IMR-90 (cell line): ENCODE results near the gene GNAI3. TPM values are rescaled to one million over a fixed set of nuclear protein-coding genes. Genes with fewer than 3 reads are reported as not detected.

Source experiments
- ATAC-seq: fragments of 200-7000 bp; cut with Tn5 transposase; 2 replicates; pipeline ENCODE4 v1.9.1; 2020; ENCODE audit warnings: low read depth, mild to moderate bottlenecking, moderate library complexity
- BruUV-seq: library from RNA; stranded (reverse); fragments of 400-500 nt; replicated peaks from 2 replicates; lab custom pipeline; 2021; lab: Mats Ljungman, UMichigan
- CTCF ChIA-PET: fragments of 300-600 bp; formaldehyde crosslinking; extraction: SDS; loops from one replicate; lab custom pipeline; 2021; ENCODE audit warnings: antibody characterized with exemption; lab: Yijun Ruan, JAX
- POLR2A ChIA-PET: fragments of 300-600 bp; sonication (Branson Sonifier 250); formaldehyde crosslinking; loops from one replicate; lab custom pipeline; 2022; ENCODE audit warnings: antibody characterized with exemption; ENCODE audit not compliant: unreplicated experiment; lab: Charles Lee
- DNase-seq: peaks from one replicate; pipeline ENCODE4 v3.0.0; 2013
- H2AFZ ChIP-seq: replicated peaks from 2 replicates; pipeline ENCODE3; 2013; ENCODE audit warnings: low read length, mild to moderate bottlenecking; ENCODE audit not compliant: poor library complexity
- H2AK5ac ChIP-seq: 2 replicates; pipeline ENCODE4 v1.6.1; 2013; ENCODE audit warnings: low read depth, low read length, inconsistent platforms
- H2AK9ac ChIP-seq: replicated peaks from 2 replicates; pipeline ENCODE3; 2013; ENCODE audit warnings: mild to moderate bottlenecking, low read depth, low read length, moderate library complexity; ENCODE audit not compliant: poor library complexity
- H2BK120ac ChIP-seq: 2 replicates; pipeline ENCODE4 v1.6.1; 2013; ENCODE audit warnings: low read depth, low read length, inconsistent platforms
- H2BK15ac ChIP-seq: 3 replicates; pipeline ENCODE4 v1.6.1; 2013; ENCODE audit warnings: low read depth, low read length, inconsistent platforms
- H2BK20ac ChIP-seq: 2 replicates; pipeline ENCODE4 v1.6.1; 2013; ENCODE audit warnings: low read depth, mild to moderate bottlenecking, inconsistent platforms, low read length, moderate library complexity
- H2BK5ac ChIP-seq: 2 replicates; pipeline ENCODE4 v1.6.1; 2013; ENCODE audit warnings: mild to moderate bottlenecking, low read depth, low read length, inconsistent platforms; ENCODE audit not compliant: poor library complexity, severe bottlenecking
- H3K14ac ChIP-seq: replicated peaks from 2 replicates; pipeline ENCODE4 v1.6.1; 2013; ENCODE audit warnings: low read depth, low read length, inconsistent platforms
- H3K18ac ChIP-seq: 2 replicates; pipeline ENCODE4 v1.6.1; 2013; ENCODE audit warnings: low read depth, low read length, control low read depth
- H3K23ac ChIP-seq: 2 replicates; pipeline ENCODE4 v1.6.1; 2013; ENCODE audit warnings: low read depth, low read length, inconsistent platforms
- H3K27ac ChIP-seq: 2 replicates; pipeline ENCODE4 v1.5.1; 2013; ENCODE audit warnings: mild to moderate bottlenecking, control low read depth, low read length; ENCODE audit not compliant: insufficient read depth
- H3K27me3 ChIP-seq: 2 replicates; pipeline ENCODE4 v1.6.1; 2013; ENCODE audit warnings: low read length; ENCODE audit not compliant: control insufficient read depth, insufficient read depth
- H3K36me3 ChIP-seq: 2 replicates; pipeline ENCODE4 v1.6.1; 2013; ENCODE audit warnings: low read length, mixed read lengths; ENCODE audit not compliant: control insufficient read depth, insufficient read depth
- H3K4ac ChIP-seq: 2 replicates; pipeline ENCODE4 v1.6.1; 2013; ENCODE audit warnings: low read depth, low read length, inconsistent platforms
- H3K4me1 ChIP-seq: 2 replicates; pipeline ENCODE4 v1.6.1; 2013; ENCODE audit warnings: low read length, mixed read lengths; ENCODE audit not compliant: control insufficient read depth, insufficient read depth
- H3K4me2 ChIP-seq: 2 replicates; pipeline ENCODE4 v1.6.1; 2013; ENCODE audit warnings: low read depth, mild to moderate bottlenecking, control low read depth, low read length, moderate library complexity
- H3K4me3 ChIP-seq: 2 replicates; pipeline ENCODE4 v1.5.1; 2013; ENCODE audit warnings: low read depth, mild to moderate bottlenecking, control low read depth, low read length, moderate library complexity; ENCODE audit not compliant: insufficient read depth
- H3K56ac ChIP-seq: 2 replicates; pipeline ENCODE4 v1.6.1; 2013; ENCODE audit warnings: low read length, inconsistent platforms; ENCODE audit not compliant: insufficient read depth; ENCODE audit errors: extremely low read depth
- H3K79me1 ChIP-seq, 2 experiments: 2 replicates each; pipeline ENCODE4 v1.6.1; 2013; ENCODE audit warnings: low read length in 2 of 2, inconsistent platforms in 1 of 2, low read depth in 1 of 2
- H3K9ac ChIP-seq: 2 replicates; pipeline ENCODE4 v1.6.1; 2013; ENCODE audit warnings: low read depth, low read length, control low read depth
- H3K9me1 ChIP-seq: 2 replicates; pipeline ENCODE4 v1.6.1; 2013; ENCODE audit warnings: low read length, inconsistent platforms; ENCODE audit not compliant: insufficient read depth
- H3K9me3 ChIP-seq: 2 replicates; pipeline ENCODE4 v1.6.1; 2013; ENCODE audit warnings: low read length; ENCODE audit not compliant: control insufficient read depth, insufficient read depth
- H4K20me1 ChIP-seq: 2 replicates; pipeline ENCODE4 v1.6.1; 2013; ENCODE audit warnings: low read length, inconsistent platforms; ENCODE audit not compliant: insufficient read depth
- H4K5ac ChIP-seq: 2 replicates; pipeline ENCODE4 v1.6.1; 2013; ENCODE audit warnings: mild to moderate bottlenecking, low read depth, low read length, control low read depth
- H4K8ac ChIP-seq, 2 experiments: 2 replicates each; pipeline ENCODE4 v1.6.1; 2013; ENCODE audit warnings: low read depth in 2 of 2, low read length in 2 of 2, control low read depth in 1 of 2, inconsistent platforms in 1 of 2
- H4K91ac ChIP-seq: 2 replicates; pipeline ENCODE4 v1.6.1; 2013; ENCODE audit warnings: low read depth, low read length, inconsistent platforms; ENCODE audit not compliant: insufficient read depth
- BHLHE40 ChIP-seq: fragments of 150-350 bp; IDR thresholded peaks from 2 replicates; pipeline ENCODE4 v1.6.1; 2016; ENCODE audit warnings: mild to moderate bottlenecking, low read depth, low read length
- CTCF ChIP-seq: conservative IDR thresholded peaks from 2 replicates; pipeline ENCODE4 v1.5.1; 2012; ENCODE audit warnings: mild to moderate bottlenecking, low read depth, low read length, improper control_type of control experiment
- MAFK ChIP-seq: IDR thresholded peaks from 2 replicates; pipeline ENCODE4 v1.6.1; 2012; ENCODE audit warnings: low read depth, low read length, improper control_type of control experiment
- NFE2L2 ChIP-seq: fragments of 150-350 bp; IDR thresholded peaks from 2 replicates; pipeline ENCODE4 v1.6.1; 2016; ENCODE audit warnings: low read depth, mild to moderate bottlenecking, low read length
- POLR2A ChIP-seq: IDR thresholded peaks from 2 replicates; pipeline ENCODE4 v1.6.1; 2012; ENCODE audit warnings: mild to moderate bottlenecking, low read depth, low read length
- RFX5 ChIP-seq: IDR thresholded peaks from 2 replicates; pipeline ENCODE4 v1.8.0; 2012; ENCODE audit warnings: low read depth, mild to moderate bottlenecking, low read length, moderate library complexity
- SMC3 ChIP-seq: fragments of 150-350 bp; IDR thresholded peaks from 2 replicates; pipeline ENCODE4 v1.6.1; 2016; ENCODE audit warnings: low read depth, mild to moderate bottlenecking, antibody characterized with exemption, low read length, moderate library complexity
- USF2 ChIP-seq: fragments of 150-350 bp; IDR thresholded peaks from 2 replicates; pipeline ENCODE4 v1.6.1; 2017; ENCODE audit warnings: mild to moderate bottlenecking, antibody characterized with exemption, low read length, low read depth
- WGBS, 2 experiments: methylation state at CpG; one replicate each; pipeline versions ENCODE4 v1.1.5 to v1.1.7; 2013; ENCODE audit warnings: missing lambda C conversion rate in 2 of 2; ENCODE audit not compliant: insufficient read length in 1 of 2; ENCODE audit errors: extremely low coverage in 2 of 2; 5-methylcytosine and 5-hydroxymethylcytosine counted together
- dilution Hi-C: fragments of 300-500 bp; cut with HindIII; formaldehyde crosslinking; loops from one replicate; pipeline ENCODE4 v1.14.3; 2018; ENCODE audit warnings: low sequenced_read_pairs; ENCODE audit not compliant: unreplicated experiment
- in situ Hi-C: fragments of 300-500 bp; cut with MboI; formaldehyde crosslinking; loops from 3 replicates; pipeline ENCODE4 v1.14.3; 2019; ENCODE audit warnings: low sequenced_read_pairs, inconsistent platforms, mixed read lengths
- intact Hi-C: fragments of 100-400 bp; cut with micrococcal nuclease; formaldehyde crosslinking; loops from 2 replicates; pipeline ENCODE4 v1.10.0; 2022
- polyA plus RNA-seq, 3 experiments: library from polyadenylated mRNA; depleted of rRNA; stranded (reverse); fragments of >200 nt; gene quantifications; 2 replicates each; pipeline ENCODE4 v1.2.3, GENCODE V29; 2012; ENCODE audit warnings: low replicate concordance in 1 of 3
- total RNA-seq: library from RNA; depleted of rRNA; stranded (reverse); fragments of >200 nt; gene quantifications from 2 replicates; pipeline ENCODE4 v1.2.3, GENCODE V29; 2012
- TF ChIP-seq, protein P1 (sequence below): fragments of 150-350 bp; IDR thresholded peaks from 2 replicates; pipeline ENCODE4 v1.6.1; 2016; ENCODE audit warnings: low read depth, mild to moderate bottlenecking, low read length, moderate library complexity, borderline replicate concordance

The GNAI3 gene
- total and polyA plus RNA-seq, 2 of the 4 experiments (the other 2 are of a cell fraction) = 5.9 to 14.9 TPM

DNA sequence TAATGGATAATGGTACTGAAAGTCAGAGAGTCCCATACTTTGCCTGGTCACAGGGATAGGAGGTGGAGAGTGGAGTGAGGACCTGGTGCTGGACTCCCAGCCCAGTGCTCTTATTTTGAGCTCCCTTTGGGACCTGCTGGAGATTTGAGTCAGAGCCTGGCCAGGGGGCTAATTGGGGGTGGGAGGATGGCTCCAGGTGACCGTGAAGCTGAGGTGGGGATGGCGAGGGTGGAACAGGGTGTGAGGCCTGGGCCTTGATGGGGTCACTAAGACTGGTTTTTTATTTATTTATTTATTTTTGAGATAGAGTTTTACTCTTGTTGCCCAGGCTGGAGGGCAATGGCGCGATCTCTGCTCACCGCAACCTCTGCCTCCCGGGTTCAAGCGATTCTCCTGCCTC is 89.0 kb downstream of the GNAI3 start (continued):
- TF ChIP-seq NFE2L2 = no peak

DNA sequence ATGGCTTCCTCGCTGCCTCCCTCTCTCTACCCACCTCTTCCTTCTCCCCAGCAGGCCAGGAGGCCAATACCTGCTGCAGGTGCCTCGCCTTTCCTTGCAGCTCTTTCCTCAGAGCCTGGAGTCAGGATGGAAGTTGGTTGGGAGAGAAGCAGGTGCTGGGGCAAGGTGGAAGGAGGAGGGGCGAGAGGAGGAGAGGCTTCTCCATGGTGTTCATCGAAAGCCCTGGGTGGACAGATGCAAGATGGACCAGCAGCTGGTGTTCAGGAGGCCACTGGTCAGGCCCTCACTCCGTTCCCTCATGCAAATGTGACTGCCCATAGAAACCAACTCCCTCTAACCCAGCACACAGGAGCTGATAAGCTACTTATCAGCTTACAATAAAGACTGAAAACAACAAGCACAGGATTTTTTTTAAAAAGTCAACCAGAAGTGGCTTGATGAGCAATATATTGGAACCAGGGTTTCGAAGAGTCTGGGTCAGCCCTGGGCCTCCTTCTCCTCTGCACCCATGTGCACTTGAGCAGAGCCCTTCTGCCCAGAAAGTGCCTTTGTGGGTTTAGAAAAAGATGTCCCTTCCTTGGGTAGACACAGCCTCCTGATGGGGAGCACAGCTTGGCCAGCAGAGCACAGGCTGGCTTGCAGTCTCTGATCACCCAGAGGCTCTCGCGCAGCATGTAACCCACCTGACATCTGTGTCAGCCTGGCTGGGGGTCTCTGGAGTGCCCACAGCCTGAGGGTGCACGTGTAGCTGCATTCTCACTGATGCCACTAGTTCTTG is 90.8 kb downstream of the GNAI3 start:
- Histone ChIP-seq H2BK5ac (no peak overlapping the region), H3K56ac (no peak overlapping the region), H4K20me1 (no peaks in the 10 kb centered on the region), H4K91ac (no peak overlapping the region), H3K36me3 (no peaks in the 10 kb centered on the region), H3K9me1 (no peaks in the 10 kb centered on the region), H3K4ac (no peak overlapping the region), H3K4me2 (no peak overlapping the region), H4K5ac (no peak overlapping the region), H2AK9ac (no peak overlapping the region), H3K4me1 (peaks cover 19% of the 10 kb centered on the region), H4K8ac (no peak overlapping the region), H2AFZ (peak overlapping the region; percentile 3), H2AK5ac (no peak overlapping the region), H2BK20ac (no peak overlapping the region), H3K27me3 (no peaks in the 10 kb centered on the region), H3K4me3 (no peak overlapping the region), H3K27ac (no peak overlapping the region), H3K9me3 (no peaks in the 10 kb centered on the region), H3K23ac (no peak overlapping the region), H3K79me1 (0 out of 4 replicates have a peak, but pooled peaks cover 0 to 1% of the 10 kb centered on the region in 2 experiments), H2BK120ac (no peak overlapping the region), H3K9ac (no peak overlapping the region), H3K14ac (no peak overlapping the region), H2BK15ac (no peak overlapping the region), H3K18ac (no peak overlapping the region)
- in situ Hi-C loops = no loop called here
- dilution Hi-C loops = no loop called here
- TF ChIP-seq SMC3 (no peak), RFX5 (no peak), POLR2A (no peak), CTCF (no peak), MAFK (no peak), BHLHE40 (no peak), USF2 (no peak)
- TF ChIP-seq, protein P1, sequence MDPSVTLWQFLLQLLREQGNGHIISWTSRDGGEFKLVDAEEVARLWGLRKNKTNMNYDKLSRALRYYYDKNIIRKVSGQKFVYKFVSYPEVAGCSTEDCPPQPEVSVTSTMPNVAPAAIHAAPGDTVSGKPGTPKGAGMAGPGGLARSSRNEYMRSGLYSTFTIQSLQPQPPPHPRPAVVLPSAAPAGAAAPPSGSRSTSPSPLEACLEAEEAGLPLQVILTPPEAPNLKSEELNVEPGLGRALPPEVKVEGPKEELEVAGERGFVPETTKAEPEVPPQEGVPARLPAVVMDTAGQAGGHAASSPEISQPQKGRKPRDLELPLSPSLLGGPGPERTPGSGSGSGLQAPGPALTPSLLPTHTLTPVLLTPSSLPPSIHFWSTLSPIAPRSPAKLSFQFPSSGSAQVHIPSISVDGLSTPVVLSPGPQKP = no peak
- intact Hi-C loops = no loop called here
- DNase-seq (no peak), ATAC-seq (no peak)
- WGBS, 2 experiments = 88% methylated on average over 5 of the region's 9 CpGs; no CpG with 5 or more reads in 1 of the 2 experiments
- ChIA-PET CTCF (interaction anchor here (1.1 to 3.9 kb wide), 11 partner anchors 11 to 372 kb away, joined by 3 to 63 read pairs (median 6); partner anchors contain the start of genes AHCYL1 and GNAI3), POLR2A (interaction anchor here (0.5 kb wide), 1 partner anchor 837 kb away, joined by 3 read pairs; no protein-coding TSS in a partner anchor)
- no TSS peak for BruUV-seq
